ENCODE measurements around the gene EPHB1. TPM values are rescaled to one million over a fixed set of nuclear protein-coding genes. Genes with fewer than 3 reads are reported as not detected.

The EPHB1 gene
- total and polyA plus RNA-seq, 4 donors = 0.23 to 1.7 (median 0.52) TPM

DNA sequence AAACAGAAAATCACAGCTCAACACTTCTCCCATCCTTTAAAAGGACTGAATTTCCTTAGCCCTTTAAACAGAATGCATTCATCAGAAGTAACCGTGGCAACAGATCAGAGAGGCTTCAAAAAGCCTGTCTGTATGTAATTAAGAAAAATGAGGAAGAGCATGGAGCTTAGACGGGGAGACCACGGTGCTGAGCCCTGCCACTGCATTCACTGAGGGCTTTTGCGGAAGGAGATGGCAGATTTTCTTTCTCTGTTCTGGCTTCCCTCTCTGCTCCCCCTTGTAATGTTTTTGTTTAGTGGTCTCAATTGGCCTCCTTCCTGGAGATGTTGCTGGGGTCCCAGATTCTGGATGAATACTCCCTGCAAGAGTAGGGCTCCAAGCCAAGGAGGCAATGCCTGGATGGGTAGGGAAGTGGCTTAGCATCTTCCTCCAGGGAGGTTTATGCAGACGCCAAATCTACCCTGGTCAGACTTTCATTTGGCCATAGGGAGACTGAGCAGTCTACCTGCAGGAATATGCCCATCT lies 332.9 kb downstream of the EPHB1 start:
- 84% methylated on average over 5 of the region's 5 CpGs for WGBS
- TF ChIP-seq, protein P1, sequence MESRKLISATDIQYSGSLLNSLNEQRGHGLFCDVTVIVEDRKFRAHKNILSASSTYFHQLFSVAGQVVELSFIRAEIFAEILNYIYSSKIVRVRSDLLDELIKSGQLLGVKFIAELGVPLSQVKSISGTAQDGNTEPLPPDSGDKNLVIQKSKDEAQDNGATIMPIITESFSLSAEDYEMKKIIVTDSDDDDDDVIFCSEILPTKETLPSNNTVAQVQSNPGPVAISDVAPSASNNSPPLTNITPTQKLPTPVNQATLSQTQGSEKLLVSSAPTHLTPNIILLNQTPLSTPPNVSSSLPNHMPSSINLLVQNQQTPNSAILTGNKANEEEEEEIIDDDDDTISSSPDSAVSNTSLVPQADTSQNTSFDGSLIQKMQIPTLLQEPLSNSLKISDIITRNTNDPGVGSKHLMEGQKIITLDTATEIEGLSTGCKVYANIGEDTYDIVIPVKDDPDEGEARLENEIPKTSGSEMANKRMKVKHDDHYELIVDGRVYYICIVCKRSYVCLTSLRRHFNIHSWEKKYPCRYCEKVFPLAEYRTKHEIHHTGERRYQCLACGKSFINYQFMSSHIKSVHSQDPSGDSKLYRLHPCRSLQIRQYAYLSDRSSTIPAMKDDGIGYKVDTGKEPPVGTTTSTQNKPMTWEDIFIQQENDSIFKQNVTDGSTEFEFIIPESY (IDR thresholded peaks at IDR 0.05) = no peak
- TF ChIP-seq SP1 (IDR thresholded peaks at IDR 0.05) (no peak), NR2F2 (IDR thresholded peaks at IDR 0.05) (no peak), YY1 (IDR thresholded peaks at IDR 0.05) (no peak), TAF1 (conservative IDR thresholded peaks at IDR 0.05) (no peak), FOXA2 (IDR thresholded peaks at IDR 0.05) (no peak), HNF4A (conservative IDR thresholded peaks at IDR 0.05) (no peak), JUND (IDR thresholded peaks at IDR 0.05) (no peak), RXRA (IDR thresholded peaks at IDR 0.05) (no peak), GABPA (IDR thresholded peaks at IDR 0.05 in 1 of 2, conservative IDR thresholded peaks at IDR 0.05 in 1 of 2) (no peak), EGR1 (IDR thresholded peaks at IDR 0.05; ENCODE audit: low read depth in 2 of 2) (no peak), RAD21 (IDR thresholded peaks at IDR 0.05) (no peak), HNF4G (IDR thresholded peaks at IDR 0.05) (no peak)
- TF ChIP-seq, protein P2, sequence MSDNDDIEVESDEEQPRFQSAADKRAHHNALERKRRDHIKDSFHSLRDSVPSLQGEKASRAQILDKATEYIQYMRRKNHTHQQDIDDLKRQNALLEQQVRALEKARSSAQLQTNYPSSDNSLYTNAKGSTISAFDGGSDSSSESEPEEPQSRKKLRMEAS (IDR thresholded peaks at IDR 0.05) = no peak
- TF ChIP-seq, protein P3, sequence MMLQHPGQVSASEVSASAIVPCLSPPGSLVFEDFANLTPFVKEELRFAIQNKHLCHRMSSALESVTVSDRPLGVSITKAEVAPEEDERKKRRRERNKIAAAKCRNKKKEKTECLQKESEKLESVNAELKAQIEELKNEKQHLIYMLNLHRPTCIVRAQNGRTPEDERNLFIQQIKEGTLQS (IDR thresholded peaks at IDR 0.05) = no peak
- TF ChIP-seq, protein P4, sequence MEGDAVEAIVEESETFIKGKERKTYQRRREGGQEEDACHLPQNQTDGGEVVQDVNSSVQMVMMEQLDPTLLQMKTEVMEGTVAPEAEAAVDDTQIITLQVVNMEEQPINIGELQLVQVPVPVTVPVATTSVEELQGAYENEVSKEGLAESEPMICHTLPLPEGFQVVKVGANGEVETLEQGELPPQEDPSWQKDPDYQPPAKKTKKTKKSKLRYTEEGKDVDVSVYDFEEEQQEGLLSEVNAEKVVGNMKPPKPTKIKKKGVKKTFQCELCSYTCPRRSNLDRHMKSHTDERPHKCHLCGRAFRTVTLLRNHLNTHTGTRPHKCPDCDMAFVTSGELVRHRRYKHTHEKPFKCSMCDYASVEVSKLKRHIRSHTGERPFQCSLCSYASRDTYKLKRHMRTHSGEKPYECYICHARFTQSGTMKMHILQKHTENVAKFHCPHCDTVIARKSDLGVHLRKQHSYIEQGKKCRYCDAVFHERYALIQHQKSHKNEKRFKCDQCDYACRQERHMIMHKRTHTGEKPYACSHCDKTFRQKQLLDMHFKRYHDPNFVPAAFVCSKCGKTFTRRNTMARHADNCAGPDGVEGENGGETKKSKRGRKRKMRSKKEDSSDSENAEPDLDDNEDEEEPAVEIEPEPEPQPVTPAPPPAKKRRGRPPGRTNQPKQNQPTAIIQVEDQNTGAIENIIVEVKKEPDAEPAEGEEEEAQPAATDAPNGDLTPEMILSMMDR (IDR thresholded peaks at IDR 0.05; ENCODE audit: low read depth, low read length, missing input control) = no peak
- H3K27me3 ChIP-seq (ENCODE audit: control insufficient read depth in 4 of 4, insufficient read depth in 4 of 4, low read length in 3 of 4) = no peaks in the 10 kb centered on the region
- no peak overlapping the region for H3K27ac ChIP-seq (ENCODE audit: low read depth in 1 of 2, low read length in 2 of 2)
- no peaks in the 10 kb centered on the region for H3K9me3 ChIP-seq (ENCODE audit: control insufficient read depth in 4 of 4, low read length in 3 of 4)
- DNase-seq (ENCODE audit: low spot score) = no peak
- H3K4me3 ChIP-seq (ENCODE audit: low read depth in 1 of 3, low read length in 3 of 3) = no peak overlapping the region
- no peaks in the 10 kb centered on the region for H3K36me3 ChIP-seq (ENCODE audit: control insufficient read depth in 4 of 4, insufficient read depth in 3 of 4, low read depth in 1 of 4, low read length in 3 of 4)
- no peak overlapping the region for H3K9ac ChIP-seq (ENCODE audit: low read depth in 1 of 2, low read length in 2 of 2)
- no peaks in the 10 kb centered on the region for H3K4me1 ChIP-seq (ENCODE audit: control insufficient read depth in 4 of 4, insufficient read depth in 4 of 4, low read length in 3 of 4)

DNA sequence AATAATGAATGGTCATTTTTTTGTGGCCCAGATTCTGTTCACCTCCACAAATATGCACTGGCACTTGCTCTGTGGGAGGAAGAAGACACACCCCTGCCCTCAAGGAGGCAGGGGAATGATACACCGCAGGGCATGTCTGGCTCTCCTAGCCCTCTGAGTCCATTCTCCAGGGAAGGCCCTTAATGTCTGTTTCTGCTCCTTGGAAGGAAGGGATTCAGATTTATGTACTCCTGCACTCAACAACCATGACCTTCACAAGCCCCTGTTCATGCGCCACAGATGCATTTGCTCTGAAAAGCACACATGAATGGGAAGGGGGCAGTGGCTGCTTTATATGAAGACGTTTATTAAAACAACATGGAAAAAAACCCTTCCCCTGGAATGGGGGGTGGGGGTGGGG lies 333.8 kb downstream of the EPHB1 start:
- WGBS = 84% methylated on average over 3 of the region's 3 CpGs
- TF ChIP-seq, protein P2 (IDR thresholded peaks at IDR 0.05) = no peak
- no peak for TF ChIP-seq HNF4G (IDR thresholded peaks at IDR 0.05)
- no peak for TF ChIP-seq FOXA2 (IDR thresholded peaks at IDR 0.05)
- TF ChIP-seq SP1 (IDR thresholded peaks at IDR 0.05) = no peak
- TF ChIP-seq, protein P5, sequence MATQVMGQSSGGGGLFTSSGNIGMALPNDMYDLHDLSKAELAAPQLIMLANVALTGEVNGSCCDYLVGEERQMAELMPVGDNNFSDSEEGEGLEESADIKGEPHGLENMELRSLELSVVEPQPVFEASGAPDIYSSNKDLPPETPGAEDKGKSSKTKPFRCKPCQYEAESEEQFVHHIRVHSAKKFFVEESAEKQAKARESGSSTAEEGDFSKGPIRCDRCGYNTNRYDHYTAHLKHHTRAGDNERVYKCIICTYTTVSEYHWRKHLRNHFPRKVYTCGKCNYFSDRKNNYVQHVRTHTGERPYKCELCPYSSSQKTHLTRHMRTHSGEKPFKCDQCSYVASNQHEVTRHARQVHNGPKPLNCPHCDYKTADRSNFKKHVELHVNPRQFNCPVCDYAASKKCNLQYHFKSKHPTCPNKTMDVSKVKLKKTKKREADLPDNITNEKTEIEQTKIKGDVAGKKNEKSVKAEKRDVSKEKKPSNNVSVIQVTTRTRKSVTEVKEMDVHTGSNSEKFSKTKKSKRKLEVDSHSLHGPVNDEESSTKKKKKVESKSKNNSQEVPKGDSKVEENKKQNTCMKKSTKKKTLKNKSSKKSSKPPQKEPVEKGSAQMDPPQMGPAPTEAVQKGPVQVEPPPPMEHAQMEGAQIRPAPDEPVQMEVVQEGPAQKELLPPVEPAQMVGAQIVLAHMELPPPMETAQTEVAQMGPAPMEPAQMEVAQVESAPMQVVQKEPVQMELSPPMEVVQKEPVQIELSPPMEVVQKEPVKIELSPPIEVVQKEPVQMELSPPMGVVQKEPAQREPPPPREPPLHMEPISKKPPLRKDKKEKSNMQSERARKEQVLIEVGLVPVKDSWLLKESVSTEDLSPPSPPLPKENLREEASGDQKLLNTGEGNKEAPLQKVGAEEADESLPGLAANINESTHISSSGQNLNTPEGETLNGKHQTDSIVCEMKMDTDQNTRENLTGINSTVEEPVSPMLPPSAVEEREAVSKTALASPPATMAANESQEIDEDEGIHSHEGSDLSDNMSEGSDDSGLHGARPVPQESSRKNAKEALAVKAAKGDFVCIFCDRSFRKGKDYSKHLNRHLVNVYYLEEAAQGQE (IDR thresholded peaks at IDR 0.05) = no peak
- Histone ChIP-seq H3K4me3 (ENCODE audit: low read depth in 1 of 3, low read length in 3 of 3) (no peak overlapping the region), H3K4me1 (ENCODE audit: control insufficient read depth in 4 of 4, insufficient read depth in 4 of 4, low read length in 3 of 4) (no peaks in the 10 kb centered on the region), H3K9ac (ENCODE audit: low read depth in 1 of 2, low read length in 2 of 2) (no peak overlapping the region), H3K36me3 (ENCODE audit: control insufficient read depth in 4 of 4, insufficient read depth in 3 of 4, low read depth in 1 of 4, low read length in 3 of 4) (no peaks in the 10 kb centered on the region), H3K27ac (ENCODE audit: low read depth in 1 of 2, low read length in 2 of 2) (no peak overlapping the region), H3K27me3 (ENCODE audit: control insufficient read depth in 4 of 4, insufficient read depth in 4 of 4, low read length in 3 of 4) (no peaks in the 10 kb centered on the region), H3K9me3 (ENCODE audit: control insufficient read depth in 4 of 4, low read length in 3 of 4) (no peaks in the 10 kb centered on the region)
- DNase-seq (ENCODE audit: low spot score) = no peak
